Astrocyte of the cerebellum (primary cell): Measurements from ENCODE around the gene PCDHGA8.
A peak's percentile ranks its signal among the peaks of the same experiment; 100 is the strongest.
"Not testable (repeated sequence)": the region's sequence is repeated elsewhere in the genome, so short reads cannot be mapped to it uniquely, and the experiment has no call there.

ENCODE experiments used
- DNase-seq: peaks from one replicate; pipeline ENCODE4 v3.0.0-alpha.2; 2011; ENCODE audit warnings: low read depth
- H3K4me3 ChIP-seq: 2 replicates; pipeline ENCODE4 v1.5.1; 2011; ENCODE audit warnings: mild to moderate bottlenecking, low read depth, low read length, moderate library complexity
- CTCF ChIP-seq: IDR thresholded peaks from 2 replicates; pipeline ENCODE4 v1.5.1; 2012; ENCODE audit warnings: low read length, low read depth, moderate library complexity, mild to moderate bottlenecking; ENCODE audit errors: missing control alignments
- in situ Hi-C: cut with HindIII; loops from 2 replicates; pipeline ENCODE4 v1.10.0; 2017; ENCODE audit warnings: low sequenced_read_pairs

PCDHGA8 gene

GRCh38 chr5:141427783-141428426 lies 35.5 kb downstream of the PCDHGA8 start:
- in situ Hi-C loops, result loop anchor here (5.0 kb wide), 1 partner anchor 86 kb away; the partner anchor contains the start of gene PCDHGA3
- no peak for TF ChIP-seq CTCF
- no peak for DNase-seq
- no peak overlapping the region for H3K4me3 ChIP-seq

GRCh38 chr5:141430332-141431113 lies 38.1 kb downstream of the PCDHGA8 start, which contains the start of gene PCDHGA12:
Gene PCDHGA12, plus strand, starts transcription at chr5:141430507. Its CDS starts 253 bp downstream, at chr5:141430760.
- H3K4me3 ChIP-seq, result peak within 1 kb of the TSS; percentile 33
- peak; percentile 70 for DNase-seq
- TF ChIP-seq CTCF, result peak; percentile 54
- in situ Hi-C loops, result no loop called here

GRCh38 chr5:141431286-141431685 lies 38.9 kb downstream of the PCDHGA8 start:
- peak overlapping the region; percentile 33 for H3K4me3 ChIP-seq
- DNase-seq, result no peak
- in situ Hi-C loops, result no loop called here
- no peak for TF ChIP-seq CTCF

- in situ Hi-C loops, H3K4me3 ChIP-seq: not testable (repeated sequence)
Observed at GRCh38 chr5:141432308-141432707, 39.9 kb downstream of the PCDHGA8 start.

GRCh38 chr5:141432726-141433125 lies 40.3 kb downstream of the PCDHGA8 start:
- in situ Hi-C loops, H3K4me3 ChIP-seq, DNase-seq: not testable (repeated sequence)

More at GRCh38 chr5:141432308-141432707, 39.9 kb downstream of the PCDHGA8 start:
- DNase-seq, result not testable (repeated sequence)

- TF ChIP-seq CTCF, result no peak
- in situ Hi-C loops, result no loop called here
- no peak overlapping the region for H3K4me3 ChIP-seq
- no peak for DNase-seq
Observed at GRCh38 chr5:141434006-141434405, 41.6 kb downstream of the PCDHGA8 start.

GRCh38 chr5:141437221-141437620 lies 44.8 kb downstream of the PCDHGA8 start:
- in situ Hi-C loops, result no loop called here

More at GRCh38 chr5:141437221-141437620, 44.8 kb downstream of the PCDHGA8 start:
- no peak overlapping the region for H3K4me3 ChIP-seq
- no peak for TF ChIP-seq CTCF
- no peak for DNase-seq
